ENCODE data around the gene SMAD7.

GRCh38 chr18:48997985-48998831, 47.4 kb upstream of the SMAD7 start:
- TF ChIP-seq CTCF (conservative IDR thresholded peaks at IDR 0.05): no peak
- no peak for TF ChIP-seq ZFX (IDR thresholded peaks at IDR 0.05)
